Measurements from ENCODE around the gene FEZF2. TPM values are rescaled to one million over a fixed set of nuclear protein-coding genes. Genes with fewer than 3 reads are reported as not detected.

Gene FEZF2
- total RNA-seq, 1 experiment from 2014 or later = not detected

GRCh38 chr3:62335196-62335595 lies 38.2 kb downstream of the FEZF2 start:
- BruUV-seq (replicated peaks) = no TSS peak
- CTCF ChIA-PET = interaction anchor here (0.7 kb wide), 1 partner anchor 218 kb away, joined by 4 read pairs; no protein-coding TSS in a partner anchor
- intact Hi-C loops (cut with micrococcal nuclease; ENCODE audit: unreplicated experiment) = no loop called here

GRCh38 chr3:62332835-62333244 lies 40.5 kb downstream of the FEZF2 start:
- peak in 1 of 2 experiments; percentile 14 for DNase-seq
- H3K4me1 ChIP-seq = no peaks in the 10 kb centered on the region
- CTCF ChIA-PET = no interaction called here
- TF ChIP-seq, protein P1, sequence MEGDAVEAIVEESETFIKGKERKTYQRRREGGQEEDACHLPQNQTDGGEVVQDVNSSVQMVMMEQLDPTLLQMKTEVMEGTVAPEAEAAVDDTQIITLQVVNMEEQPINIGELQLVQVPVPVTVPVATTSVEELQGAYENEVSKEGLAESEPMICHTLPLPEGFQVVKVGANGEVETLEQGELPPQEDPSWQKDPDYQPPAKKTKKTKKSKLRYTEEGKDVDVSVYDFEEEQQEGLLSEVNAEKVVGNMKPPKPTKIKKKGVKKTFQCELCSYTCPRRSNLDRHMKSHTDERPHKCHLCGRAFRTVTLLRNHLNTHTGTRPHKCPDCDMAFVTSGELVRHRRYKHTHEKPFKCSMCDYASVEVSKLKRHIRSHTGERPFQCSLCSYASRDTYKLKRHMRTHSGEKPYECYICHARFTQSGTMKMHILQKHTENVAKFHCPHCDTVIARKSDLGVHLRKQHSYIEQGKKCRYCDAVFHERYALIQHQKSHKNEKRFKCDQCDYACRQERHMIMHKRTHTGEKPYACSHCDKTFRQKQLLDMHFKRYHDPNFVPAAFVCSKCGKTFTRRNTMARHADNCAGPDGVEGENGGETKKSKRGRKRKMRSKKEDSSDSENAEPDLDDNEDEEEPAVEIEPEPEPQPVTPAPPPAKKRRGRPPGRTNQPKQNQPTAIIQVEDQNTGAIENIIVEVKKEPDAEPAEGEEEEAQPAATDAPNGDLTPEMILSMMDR (IDR thresholded peaks at IDR 0.05; ENCODE audit: insufficient read depth in 1 of 2, low read depth in 1 of 2, low read length in 1 of 2, severe bottlenecking in 1 of 2, unreplicated experiment in 1 of 2) = peak; percentile 43 to 56
- POLR2A ChIA-PET = no interaction called here
- H3K27ac Mint-ChIP-seq (ENCODE audit: unreplicated experiment) = no peak overlapping the region
- intact Hi-C loops (cut with micrococcal nuclease; ENCODE audit: unreplicated experiment) = loop anchor here (1.0 kb wide), 1 partner anchor 225 kb away; no protein-coding TSS in a partner anchor
- H3K9me3 Mint-ChIP-seq (ENCODE audit: unreplicated experiment) = no peaks in the 10 kb centered on the region
- H3K4me3 ChIP-seq (ENCODE audit: low read depth, low read length) = no peak overlapping the region
- peaks cover 22% of the 10 kb centered on the region for H3K27me3 Mint-ChIP-seq (ENCODE audit: insufficient read depth, unreplicated experiment)
- BruUV-seq (replicated peaks) = no TSS peak
- H3K4me1 Mint-ChIP-seq (ENCODE audit: low read depth, unreplicated experiment) = no peaks in the 10 kb centered on the region
- no peaks in the 10 kb centered on the region for H3K36me3 ChIP-seq (ENCODE audit: control insufficient read depth, insufficient read depth, low read length)
- no peaks in the 10 kb centered on the region for H3K27me3 ChIP-seq (replicated peaks; ENCODE audit: control insufficient read depth, insufficient read depth, low read length)
- H3K4me3 Mint-ChIP-seq (ENCODE audit: unreplicated experiment) = no peak overlapping the region
- H3K36me3 Mint-ChIP-seq (ENCODE audit: insufficient read depth, unreplicated experiment) = no peaks in the 10 kb centered on the region
- H3K9me3 ChIP-seq = no peaks in the 10 kb centered on the region

More at GRCh38 chr3:62335196-62335595, 38.2 kb downstream of the FEZF2 start:
- Mint-ChIP-seq H3K4me3 (ENCODE audit: unreplicated experiment) (no peak overlapping the region), H3K27ac (ENCODE audit: unreplicated experiment) (no peak overlapping the region), H3K36me3 (ENCODE audit: insufficient read depth, unreplicated experiment) (no peaks in the 10 kb centered on the region), H3K27me3 (ENCODE audit: insufficient read depth, unreplicated experiment) (peaks cover 14% of the 10 kb centered on the region), H3K9me3 (ENCODE audit: unreplicated experiment) (no peaks in the 10 kb centered on the region), H3K4me1 (ENCODE audit: low read depth, unreplicated experiment) (no peaks in the 10 kb centered on the region)
- Histone ChIP-seq H3K27me3 (replicated peaks; ENCODE audit: control insufficient read depth, insufficient read depth, low read length) (no peaks in the 10 kb centered on the region), H3K36me3 (ENCODE audit: control insufficient read depth, insufficient read depth, low read length) (no peaks in the 10 kb centered on the region), H3K9me3 (no peaks in the 10 kb centered on the region), H3K4me1 (no peaks in the 10 kb centered on the region), H3K4me3 (ENCODE audit: low read depth, low read length) (no peak overlapping the region)
- POLR2A ChIA-PET = no interaction called here
- DNase-seq = no peak
- TF ChIP-seq, protein P1 (IDR thresholded peaks at IDR 0.05; ENCODE audit: insufficient read depth in 1 of 2, low read depth in 1 of 2, low read length in 1 of 2, severe bottlenecking in 1 of 2, unreplicated experiment in 1 of 2) = no peak

DNA sequence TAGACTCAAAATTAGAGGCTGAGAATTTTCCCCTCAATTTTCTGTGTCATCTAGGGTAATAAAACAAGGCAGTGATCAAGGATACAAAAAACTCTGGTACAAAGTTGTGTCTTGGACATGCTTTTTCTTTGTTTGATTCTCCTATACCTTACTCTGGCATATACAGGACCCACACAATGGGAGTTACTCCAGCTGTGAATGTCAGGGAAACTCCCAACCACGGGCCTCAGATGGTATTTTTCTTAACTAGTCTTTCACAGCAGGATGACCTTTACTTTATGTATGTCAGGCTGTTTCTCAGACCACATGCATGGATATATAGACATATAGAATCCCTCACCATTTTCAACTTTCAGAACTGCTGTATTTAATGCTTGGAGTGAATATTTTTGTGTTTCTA lies 41.3 kb downstream of the FEZF2 start:
- Histone ChIP-seq H3K27me3 (replicated peaks; ENCODE audit: control insufficient read depth, insufficient read depth, low read length) (no peaks in the 10 kb centered on the region), H3K36me3 (ENCODE audit: control insufficient read depth, insufficient read depth, low read length) (no peaks in the 10 kb centered on the region), H3K4me3 (ENCODE audit: low read depth, low read length) (no peak overlapping the region), H3K4me1 (no peaks in the 10 kb centered on the region), H3K9me3 (no peaks in the 10 kb centered on the region)
- no peaks in the 10 kb centered on the region for H3K4me1 Mint-ChIP-seq (ENCODE audit: low read depth, unreplicated experiment)
- CTCF ChIA-PET = no interaction called here
- peaks cover 22% of the 10 kb centered on the region for H3K27me3 Mint-ChIP-seq (ENCODE audit: insufficient read depth, unreplicated experiment)
- intact Hi-C loops (cut with micrococcal nuclease; ENCODE audit: unreplicated experiment) = no loop called here
- H3K4me3 Mint-ChIP-seq (ENCODE audit: unreplicated experiment) = no peak overlapping the region
- H3K36me3 Mint-ChIP-seq (ENCODE audit: insufficient read depth, unreplicated experiment) = no peaks in the 10 kb centered on the region
- no TSS peak for BruUV-seq (replicated peaks)
- TF ChIP-seq, protein P1 (IDR thresholded peaks at IDR 0.05; ENCODE audit: insufficient read depth in 1 of 2, low read depth in 1 of 2, low read length in 1 of 2, severe bottlenecking in 1 of 2, unreplicated experiment in 1 of 2) = no peak
- POLR2A ChIA-PET = no interaction called here
- no peaks in the 10 kb centered on the region for H3K9me3 Mint-ChIP-seq (ENCODE audit: unreplicated experiment)
- DNase-seq = no peak
- H3K27ac Mint-ChIP-seq (ENCODE audit: unreplicated experiment) = no peak overlapping the region

Data from Caco-2 (cell line).